Measurements from ENCODE around the gene RPP30. TPM values are rescaled to one million over a fixed set of nuclear protein-coding genes. Genes with fewer than 3 reads are reported as not detected.

The RPP30 gene
- total and polyA plus RNA-seq, 2 donors from 2014 or later = 26.5 to 42.9 TPM

- Histone ChIP-seq H3K9ac (ENCODE audit: low read length in 3 of 3) (no peak overlapping the region), H3K36me3 (ENCODE audit: control insufficient read depth in 2 of 3, insufficient read depth in 3 of 3, low read length in 3 of 3) (no peaks in the 10 kb centered on the region), H3K4me1 (ENCODE audit: control insufficient read depth in 2 of 3, insufficient read depth in 2 of 3, low read depth in 1 of 3, low read length in 3 of 3) (peaks cover 0 to 5% (median 0%) of the 10 kb centered on the region in 3 donors), H3K27me3 (ENCODE audit: control insufficient read depth, insufficient read depth, low read length) (peaks cover 12% of the 10 kb centered on the region), H3K27ac (ENCODE audit: low read depth in 2 of 2, low read length in 2 of 2) (no peak overlapping the region), H3K4me3 (ENCODE audit: low read length in 3 of 3) (no peak overlapping the region), H3K9me3 (ENCODE audit: control insufficient read depth in 2 of 3, insufficient read depth in 1 of 3, low read length in 3 of 3) (no peaks in the 10 kb centered on the region)
- FAIRE-seq (no peak), DNase-seq (no peak)
- TF ChIP-seq, protein P1, sequence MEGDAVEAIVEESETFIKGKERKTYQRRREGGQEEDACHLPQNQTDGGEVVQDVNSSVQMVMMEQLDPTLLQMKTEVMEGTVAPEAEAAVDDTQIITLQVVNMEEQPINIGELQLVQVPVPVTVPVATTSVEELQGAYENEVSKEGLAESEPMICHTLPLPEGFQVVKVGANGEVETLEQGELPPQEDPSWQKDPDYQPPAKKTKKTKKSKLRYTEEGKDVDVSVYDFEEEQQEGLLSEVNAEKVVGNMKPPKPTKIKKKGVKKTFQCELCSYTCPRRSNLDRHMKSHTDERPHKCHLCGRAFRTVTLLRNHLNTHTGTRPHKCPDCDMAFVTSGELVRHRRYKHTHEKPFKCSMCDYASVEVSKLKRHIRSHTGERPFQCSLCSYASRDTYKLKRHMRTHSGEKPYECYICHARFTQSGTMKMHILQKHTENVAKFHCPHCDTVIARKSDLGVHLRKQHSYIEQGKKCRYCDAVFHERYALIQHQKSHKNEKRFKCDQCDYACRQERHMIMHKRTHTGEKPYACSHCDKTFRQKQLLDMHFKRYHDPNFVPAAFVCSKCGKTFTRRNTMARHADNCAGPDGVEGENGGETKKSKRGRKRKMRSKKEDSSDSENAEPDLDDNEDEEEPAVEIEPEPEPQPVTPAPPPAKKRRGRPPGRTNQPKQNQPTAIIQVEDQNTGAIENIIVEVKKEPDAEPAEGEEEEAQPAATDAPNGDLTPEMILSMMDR (IDR thresholded peaks at IDR 0.05; ENCODE audit: borderline replicate concordance, extremely low read depth, insufficient read depth) = no peak
- intact Hi-C loops (cut with DNase I) = loop anchor here (10.0 kb wide), 1 partner anchor 1066 kb away; no protein-coding TSS in a partner anchor
Measured at GRCh38 chr10:90860790-90861189, 11.0 kb upstream of the RPP30 start.

GRCh38 chr10:90862908-90863514, 8.8 kb upstream of the RPP30 start:
- no peak overlapping the region for H3K4me3 ChIP-seq (ENCODE audit: low read length in 3 of 3)
- H3K27me3 ChIP-seq (ENCODE audit: control insufficient read depth, insufficient read depth, low read length) = peaks cover 2% of the 10 kb centered on the region
- H3K9me3 ChIP-seq (ENCODE audit: control insufficient read depth in 2 of 3, insufficient read depth in 1 of 3, low read length in 3 of 3) = no peaks in the 10 kb centered on the region
- intact Hi-C loops (cut with DNase I) = loop anchor here (10.0 kb wide), 1 partner anchor 1068 kb away; no protein-coding TSS in a partner anchor
- H3K27ac ChIP-seq (ENCODE audit: low read depth in 2 of 2, low read length in 2 of 2) = no peak overlapping the region
- peak; percentile 66 for FAIRE-seq
- TF ChIP-seq, protein P1 (IDR thresholded peaks at IDR 0.05; ENCODE audit: borderline replicate concordance, extremely low read depth, insufficient read depth) = peak; percentile 44
- peak in 1 of 5 donors; percentile 39 for DNase-seq
- H3K9ac ChIP-seq (ENCODE audit: low read length in 3 of 3) = no peak overlapping the region
- H3K4me1 ChIP-seq (ENCODE audit: control insufficient read depth in 2 of 3, insufficient read depth in 2 of 3, low read depth in 1 of 3, low read length in 3 of 3) = no peaks in the 10 kb centered on the region
- no peaks in the 10 kb centered on the region for H3K36me3 ChIP-seq (ENCODE audit: control insufficient read depth in 2 of 3, insufficient read depth in 3 of 3, low read length in 3 of 3)

DNA sequence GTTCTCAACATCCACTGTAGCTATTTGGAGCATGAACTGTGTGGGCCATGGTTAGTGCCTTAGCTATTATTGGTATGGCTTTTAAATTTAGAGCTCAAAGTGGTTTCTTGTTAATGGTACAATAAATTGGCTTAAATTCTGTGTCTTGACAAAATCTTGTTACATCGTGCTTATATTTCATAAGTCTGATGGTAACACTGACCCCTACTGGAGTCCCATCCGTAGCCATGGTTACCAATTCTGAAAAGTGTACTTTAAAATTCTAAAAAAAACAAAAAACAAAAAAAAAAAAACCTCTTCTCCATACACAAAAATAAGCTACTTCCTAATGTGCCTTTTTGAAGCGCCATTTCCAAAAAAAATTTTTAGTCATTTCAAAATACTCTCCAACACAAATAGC, 6.4 kb upstream of the RPP30 start:
- TF ChIP-seq, protein P1 (IDR thresholded peaks at IDR 0.05; ENCODE audit: borderline replicate concordance, extremely low read depth, insufficient read depth) = no peak
- H3K36me3 ChIP-seq (ENCODE audit: control insufficient read depth in 2 of 3, insufficient read depth in 3 of 3, low read length in 3 of 3) = no peaks in the 10 kb centered on the region
- peak in 1 of 5 donors; percentile 28 for DNase-seq
- H3K9me3 ChIP-seq (ENCODE audit: control insufficient read depth in 2 of 3, insufficient read depth in 1 of 3, low read length in 3 of 3) = peaks cover 0 to 3% (median 0%) of the 10 kb centered on the region in 3 donors
- peaks cover 2% of the 10 kb centered on the region for H3K27me3 ChIP-seq (ENCODE audit: control insufficient read depth, insufficient read depth, low read length)
- no peak for FAIRE-seq
- H3K4me1 ChIP-seq (ENCODE audit: control insufficient read depth in 2 of 3, insufficient read depth in 2 of 3, low read depth in 1 of 3, low read length in 3 of 3) = no peaks in the 10 kb centered on the region
- H3K9ac ChIP-seq (ENCODE audit: low read length in 3 of 3) = no peak overlapping the region
- no peak overlapping the region for H3K27ac ChIP-seq (ENCODE audit: low read depth in 2 of 2, low read length in 2 of 2)
- intact Hi-C loops (cut with DNase I) = loop anchor here (10.0 kb wide), 1 partner anchor 1071 kb away; no protein-coding TSS in a partner anchor
- no peak overlapping the region for H3K4me3 ChIP-seq (ENCODE audit: low read length in 3 of 3)
